Small intestine (tissue), 7 donors: ENCODE data around the gene SNAP47. TPM values are rescaled to one million over a fixed set of nuclear protein-coding genes. Genes with fewer than 3 reads are reported as not detected.

Experiments
- DNase-seq, 2 donors: peaks; one replicate each; pipeline versions ENCODE4 v3.0.0 to v3.0.0-alpha.2; 2013
- FAIRE-seq: peaks from 2 replicates; lab custom pipeline; 2012; peaks lifted over from hg19 to GRCh38; lab: Jason Lieb, UNC
- H3K27ac ChIP-seq, 3 donors: one replicate each; pipeline ENCODE4 v1.5.1; 2013; ENCODE audit warnings: low read length in 2 of 3, mild to moderate bottlenecking in 2 of 3, control low read depth in 1 of 3, inconsistent platforms in 1 of 3, low read depth in 1 of 3, moderate library complexity in 1 of 3
- H3K27me3 ChIP-seq, 3 donors: one replicate each; pipeline ENCODE4 v1.6.1; 2013; ENCODE audit warnings: low read length in 3 of 3, inconsistent platforms in 1 of 3; ENCODE audit not compliant: control insufficient read depth in 3 of 3, insufficient read depth in 3 of 3
- H3K36me3 ChIP-seq, 3 donors: one replicate each; pipeline ENCODE4 v1.6.1; 2013; ENCODE audit warnings: low read length in 3 of 3, inconsistent platforms in 1 of 3, low read depth in 1 of 3, mild to moderate bottlenecking in 1 of 3, moderate library complexity in 1 of 3; ENCODE audit not compliant: control insufficient read depth in 3 of 3, insufficient read depth in 2 of 3
- H3K4me1 ChIP-seq, 3 donors: one replicate each; pipeline ENCODE4 v1.6.1; 2013; ENCODE audit warnings: low read length in 2 of 3, inconsistent platforms in 1 of 3, low read depth in 1 of 3, mild to moderate bottlenecking in 1 of 3, moderate library complexity in 1 of 3; ENCODE audit not compliant: control insufficient read depth in 3 of 3, insufficient read depth in 2 of 3
- H3K4me3 ChIP-seq, 3 donors: one replicate each; pipeline ENCODE4 v1.5.1; 2013; ENCODE audit warnings: low read length in 3 of 3, control low read depth in 1 of 3, inconsistent platforms in 1 of 3, low read depth in 1 of 3, mild to moderate bottlenecking in 1 of 3, moderate library complexity in 1 of 3
- H3K9me3 ChIP-seq, 2 donors: one replicate each; pipeline ENCODE4 v1.6.1; 2013; ENCODE audit warnings: low read depth in 1 of 2, low read length in 1 of 2; ENCODE audit not compliant: control insufficient read depth in 2 of 2, insufficient read depth in 1 of 2
- WGBS, 3 donors: extraction: QIAGEN DNeasy Blood & Tissue Kit; methylation state at CpG; one replicate each; pipeline ENCODE4 v1.1.7; 2013; 5-methylcytosine and 5-hydroxymethylcytosine counted together
- polyA plus RNA-seq, 4 donors: library from polyadenylated mRNA; stranded (reverse) in 3 of 4; unstranded in 1 of 4; fragments of 200-250 nt in 3 of 4; fragments of 120-200 nt in 1 of 4; gene quantifications; one replicate each; pipeline versions ENCODE4 v1.2.1 to v1.2.3, GENCODE V29; 2013
- donor health status: healthy with polysubstance abuse.
- donor health status: control.
- donor health status: control.
- donor health status: Bipolar disorder and iron deficiency.
- donor health status: healthy.

SNAP47 gene
- polyA plus RNA-seq, 4 donors, result 9.8 to 22.5 (median 15.5) TPM

GRCh38 chr1:227782226-227782625 lies 47.0 kb downstream of the SNAP47 start:
- no peak for FAIRE-seq
- 91 to 95% (median 94%) methylated on average over 4 of the region's 4 CpGs for WGBS, 3 donors
- no peak overlapping the region for H3K4me3 ChIP-seq
- H3K27ac ChIP-seq, result no peak overlapping the region
- H3K27me3 ChIP-seq, result peaks cover 0 to 19% (median 0%) of the 10 kb centered on the region in 3 donors
- peaks cover 0 to 11% (median 8%) of the 10 kb centered on the region in 3 donors for H3K4me1 ChIP-seq
- peaks cover 0 to 37% (median 0%) of the 10 kb centered on the region in 3 donors for H3K36me3 ChIP-seq
- H3K9me3 ChIP-seq, result no peaks in the 10 kb centered on the region
- no peak for DNase-seq

- Histone ChIP-seq H3K27me3 (peaks cover 0 to 26% (median 0%) of the 10 kb centered on the region in 3 donors), H3K27ac (no peak overlapping the region), H3K9me3 (no peaks in the 10 kb centered on the region), H3K36me3 (peaks cover 0 to 17% (median 0%) of the 10 kb centered on the region in 3 donors), H3K4me1 (peaks cover 0 to 20% (median 10%) of the 10 kb centered on the region in 3 donors), H3K4me3 (no peak overlapping the region)
- DNase-seq (no peak), FAIRE-seq (no peak)
- WGBS, 3 donors, result 80 to 87% (median 83%) methylated on average over 13 of the region's 13 CpGs
These were observed 50.0 kb downstream of the SNAP47 start for GRCh38 chr1:227785094-227785804.

- DNase-seq (no peak), FAIRE-seq (no peak)
- Histone ChIP-seq H3K36me3 (peaks cover 0 to 10% (median 0%) of the 10 kb centered on the region in 3 donors), H3K27ac (no peak overlapping the region), H3K4me3 (no peak overlapping the region), H3K4me1 (peaks cover 0 to 20% (median 10%) of the 10 kb centered on the region in 3 donors), H3K27me3 (peaks cover 0 to 26% (median 0%) of the 10 kb centered on the region in 3 donors), H3K9me3 (no peaks in the 10 kb centered on the region)
- WGBS, 3 donors, result 32 to 62% (median 48%) methylated on average over 19 of the region's 19 CpGs
These were observed 50.8 kb downstream of the SNAP47 start for GRCh38 chr1:227785805-227786671.

GRCh38 chr1:227786673-227787512 lies 51.7 kb downstream of the SNAP47 start:
- Histone ChIP-seq H3K27ac (peak overlapping the region in 2 of 3 donors; percentile 6 to 59), H3K9me3 (no peaks in the 10 kb centered on the region), H3K4me3 (peak overlapping the region; percentile 35 to 61 (median 52)), H3K36me3 (peaks cover 0 to 4% (median 0%) of the 10 kb centered on the region in 3 donors), H3K4me1 (peaks cover 0 to 20% (median 10%) of the 10 kb centered on the region in 3 donors), H3K27me3 (peaks cover 0 to 26% (median 0%) of the 10 kb centered on the region in 3 donors)
- FAIRE-seq (no peak), DNase-seq (peak; percentile 34 to 52)
- WGBS, 3 donors, result 16 to 34% (median 18%) methylated on average over 44 to 45 of the region's 45 CpGs

GRCh38 chr1:227787513-227788270 lies 52.5 kb downstream of the SNAP47 start:
- Histone ChIP-seq H3K4me3 (peak overlapping the region; percentile 38 to 61 (median 52)), H3K36me3 (no peaks in the 10 kb centered on the region), H3K27me3 (peaks cover 0 to 26% (median 0%) of the 10 kb centered on the region in 3 donors), H3K9me3 (no peaks in the 10 kb centered on the region), H3K4me1 (peaks cover 0 to 20% (median 10%) of the 10 kb centered on the region in 3 donors), H3K27ac (peak overlapping the region in 2 of 3 donors; percentile 6 to 59)
- FAIRE-seq (no peak), DNase-seq (peak; percentile 95 to 96)
- WGBS, 3 donors, result 1% methylated on average over 52 to 60 of the region's 60 CpGs

- no peak for FAIRE-seq
- Histone ChIP-seq H3K36me3 (no peaks in the 10 kb centered on the region), H3K27me3 (peaks cover 0 to 26% (median 0%) of the 10 kb centered on the region in 3 donors), H3K4me1 (peaks cover 0 to 20% (median 10%) of the 10 kb centered on the region in 3 donors), H3K9me3 (no peaks in the 10 kb centered on the region), H3K27ac (peak overlapping the region in 2 of 3 donors; percentile 22 to 39), H3K4me3 (peak overlapping the region; percentile 34 to 61 (median 38))
- peak; percentile 64 to 84 for DNase-seq
- WGBS, 3 donors, result 1 to 3% (median 2%) methylated on average over 38 to 68 of the region's 68 CpGs
These were observed 53.2 kb downstream of the SNAP47 start for GRCh38 chr1:227788271-227789083.
